CD4-positive, alpha-beta T cell treated with Interferon alpha-2 for 1 hour (primary cell): Measurements from ENCODE around the gene NDUFB2.

Source experiments
- DNase-seq, 2 donors: peaks; one replicate each; pipeline ENCODE4 v3.0.0-alpha.2; 2020 to 2022

The NDUFB2 gene

DNA sequence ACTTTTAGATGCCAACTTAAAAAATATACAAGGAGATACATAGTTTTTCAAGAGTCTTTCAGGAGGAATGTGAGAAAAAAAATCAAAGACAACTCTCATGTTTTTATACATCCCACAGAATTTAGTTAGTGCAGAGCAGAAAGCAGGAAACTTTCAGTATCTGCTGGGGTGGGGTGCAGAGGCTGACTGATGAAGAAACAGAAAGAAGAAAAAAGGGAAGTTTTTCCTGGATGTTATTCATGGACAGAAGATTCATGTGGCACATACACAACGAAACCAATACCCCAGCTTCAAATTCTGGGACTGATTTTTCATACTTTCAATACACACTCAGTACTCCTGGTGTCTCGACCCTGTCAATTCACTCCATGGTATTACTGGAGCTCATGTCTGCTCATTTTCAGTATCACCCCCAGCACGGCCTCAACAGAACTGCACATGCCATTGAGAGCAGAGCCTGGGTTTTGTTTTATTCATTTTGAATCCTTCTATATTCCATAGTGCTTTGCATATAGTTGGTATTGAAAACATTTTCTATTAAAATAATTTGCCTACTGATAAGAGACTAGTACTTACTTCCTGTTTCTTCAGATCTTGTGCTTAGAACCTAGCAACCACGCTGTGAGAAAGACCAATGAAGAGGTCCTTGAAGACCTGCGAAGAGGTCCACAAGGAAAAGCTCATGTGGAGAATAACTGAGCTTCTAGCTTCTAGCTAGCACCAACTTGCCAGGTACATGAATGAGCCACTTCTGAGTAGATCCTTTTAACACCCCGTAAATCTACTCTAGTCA lies 49.0 kb downstream of the NDUFB2 start:
- no peak for DNase-seq

DNA sequence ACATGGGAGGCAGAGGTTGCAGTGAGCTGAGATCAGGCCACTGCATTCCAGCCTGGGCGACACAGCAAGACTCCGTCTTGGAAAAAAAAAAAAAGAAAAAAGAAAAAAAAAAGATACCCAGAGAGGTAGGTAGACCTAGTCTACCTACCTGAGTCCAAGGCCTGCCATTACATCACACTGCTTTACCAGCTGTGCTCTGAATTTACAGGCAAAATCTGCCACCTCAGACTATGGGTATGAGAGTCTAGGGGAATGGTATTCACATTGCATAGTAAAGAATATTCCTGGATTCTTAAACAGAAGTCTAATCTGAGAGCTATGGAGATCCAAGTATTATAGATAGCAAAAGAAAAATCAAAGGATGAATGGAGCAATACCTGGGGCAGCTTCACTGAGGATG lies 50.2 kb downstream of the NDUFB2 start:
- DNase-seq: no peak

DNA sequence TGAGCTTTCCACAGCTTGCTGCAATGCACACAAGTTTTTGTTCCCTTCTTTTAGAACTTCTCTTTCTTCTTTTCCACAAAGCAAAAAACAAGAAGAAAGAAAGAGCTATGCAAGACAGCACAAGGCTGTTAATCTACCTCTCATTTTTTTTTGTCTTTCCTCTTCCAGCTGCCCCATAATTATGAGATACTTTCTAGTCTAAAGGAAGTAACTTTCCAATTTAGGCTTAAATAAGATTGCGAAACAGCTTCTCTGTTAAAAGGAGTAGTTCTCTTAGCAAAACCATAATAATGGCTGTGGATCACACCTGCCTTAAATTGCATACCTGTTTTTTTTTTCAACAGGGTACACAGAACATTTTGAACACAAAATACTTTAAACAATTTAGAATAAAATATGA lies 56.0 kb downstream of the NDUFB2 start:
- DNase-seq: no peak

GRCh38 chr7:140754506-140754905 lies 58.0 kb downstream of the NDUFB2 start:
- no peak for DNase-seq
